GM12892 (cell line): ENCODE results near the gene SNPH.

Experiments used
- POLR2A ChIP-seq: IDR thresholded peaks from 2 replicates; pipeline ENCODE4 v1.6.1; 2011; ENCODE audit warnings: low read depth, low read length, control low read depth
- POLR2AphosphoS5 ChIP-seq: IDR thresholded peaks from 2 replicates; pipeline ENCODE4 v1.6.1; 2011; ENCODE audit warnings: low read depth, low read length, control low read depth
- TAF1 ChIP-seq: IDR thresholded peaks from 2 replicates; pipeline ENCODE4 v1.6.1; 2011; ENCODE audit warnings: low read depth, mild to moderate bottlenecking, control low read depth, low read length, borderline replicate concordance

DNA sequence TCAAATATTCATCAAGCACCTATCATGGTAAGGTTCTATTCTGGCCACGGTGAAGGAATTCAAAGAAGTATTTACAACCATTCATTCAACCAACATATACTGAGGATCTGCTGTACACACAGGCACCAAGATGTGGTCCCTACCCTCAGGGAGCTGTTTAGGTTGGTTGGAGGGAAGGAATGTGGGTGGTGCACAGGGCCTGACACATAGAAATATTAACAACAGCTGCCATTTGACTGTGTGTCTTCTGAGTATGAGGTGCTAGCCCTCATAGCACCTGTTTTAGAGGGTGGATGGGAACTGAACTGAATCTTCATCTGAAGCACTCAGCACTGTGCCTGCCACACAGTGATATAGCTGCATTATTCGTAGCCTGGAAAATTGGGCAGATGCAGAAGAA is 7.3 kb downstream of the SNPH start:
- TF ChIP-seq TAF1 (no peak), POLR2A (no peak), POLR2AphosphoS5 (no peak)
